Neural cell (in vitro differentiated cells): ENCODE data around the gene PPP1R13B. TPM values are rescaled to one million over a fixed set of nuclear protein-coding genes. Genes with fewer than 3 reads are reported as not detected.

ENCODE experiments used
- H2AFZ ChIP-seq: fragments of 200-600, 300-800 bp; sonication (generic), shearing (Covaris generic); 2 replicates; pipeline ENCODE4 v1.6.0; 2014; ENCODE audit warnings: low read depth, mild to moderate bottlenecking, antibody characterized with exemption, low read length, moderate library complexity
- H3F3A ChIP-seq: fragments of 200-600 bp; shearing (Covaris generic); 2 replicates; pipeline ENCODE4 v1.6.1; 2016; ENCODE audit warnings: mild to moderate bottlenecking, moderate library complexity, mixed read lengths, antibody characterized with exemption, low read length; ENCODE audit not compliant: insufficient read depth, poor library complexity, severe bottlenecking
- H3K27ac ChIP-seq: fragments of 200-600, 300-800 bp; sonication (generic), shearing (Covaris generic); 2 replicates; pipeline ENCODE4 v1.5.1; 2014; ENCODE audit warnings: mild to moderate bottlenecking, low read length, moderate library complexity
- H3K27me3 ChIP-seq: fragments of 300-800, 200-600 bp; sonication (generic), shearing (Covaris generic); 2 replicates; pipeline ENCODE4 v1.6.0; 2014; ENCODE audit warnings: mild to moderate bottlenecking, low read depth, low read length, moderate library complexity; ENCODE audit not compliant: insufficient read depth
- H3K36me3 ChIP-seq: fragments of 300-800, 200-600 bp; sonication (generic), shearing (Covaris generic); 2 replicates; pipeline ENCODE4 v1.5.1; 2014; ENCODE audit warnings: mild to moderate bottlenecking, antibody characterized with exemption, low read length, moderate library complexity; ENCODE audit not compliant: insufficient read depth
- H3K4me2 ChIP-seq: fragments of 300-800, 200-600 bp; sonication (generic), shearing (Covaris generic); 2 replicates; pipeline ENCODE4 v1.6.0; 2014; ENCODE audit warnings: mild to moderate bottlenecking, low read length
- H3K4me3 ChIP-seq: fragments of 300-800, 200-600 bp; sonication (generic), shearing (Covaris generic); 2 replicates; pipeline ENCODE4 v1.5.1; 2014; ENCODE audit warnings: mild to moderate bottlenecking, low read length, moderate library complexity
- H3K79me2 ChIP-seq: fragments of 200-600 bp; shearing (Covaris generic); replicated peaks from 2 replicates; pipeline ENCODE4 v1.6.0; 2014; ENCODE audit warnings: mild to moderate bottlenecking, low read length, moderate library complexity; ENCODE audit not compliant: insufficient read depth
- H3K9ac ChIP-seq: fragments of 300-800, 200-600 bp; sonication (generic), shearing (Covaris generic); 2 replicates; pipeline ENCODE4 v1.6.1; 2016; ENCODE audit warnings: mild to moderate bottlenecking, low read length, mixed read lengths
- H3K9me2 ChIP-seq: fragments of 200-600 bp; shearing (Covaris generic); 2 replicates; pipeline ENCODE4 v1.6.1; 2016; ENCODE audit warnings: mild to moderate bottlenecking, low read length, mixed read lengths; ENCODE audit not compliant: insufficient read depth
- H3K9me3 ChIP-seq: fragments of 200-600, 300-800 bp; sonication (generic), shearing (Covaris generic); 2 replicates; pipeline ENCODE4 v1.6.1; 2016; ENCODE audit warnings: mild to moderate bottlenecking, mixed run types, low read length, moderate library complexity, mixed read lengths
- H4K20me1 ChIP-seq: fragments of 200-600 bp; shearing (Covaris generic); 2 replicates; pipeline ENCODE4 v1.6.1; 2016; ENCODE audit warnings: mild to moderate bottlenecking, mixed run types; ENCODE audit not compliant: insufficient read depth
- EP300 ChIP-seq: fragments of 450-650 bp; conservative IDR thresholded peaks from 2 replicates; pipeline ENCODE4 v1.6.1; 2014; ENCODE audit warnings: antibody characterized with exemption, mild to moderate bottlenecking, moderate library complexity; ENCODE audit not compliant: poor library complexity, severe bottlenecking
- EZH2 ChIP-seq: fragments of 200-600, 300-800 bp; shearing (Covaris generic), sonication (generic); IDR thresholded peaks from 2 replicates; pipeline ENCODE4 v1.6.1; 2014; ENCODE audit warnings: antibody characterized with exemption, low read length, borderline replicate concordance, mild to moderate bottlenecking; ENCODE audit not compliant: insufficient read depth, poor library complexity, severe bottlenecking
- MXI1 ChIP-seq: fragments of 450-650 bp; conservative IDR thresholded peaks from 2 replicates; pipeline ENCODE4 v1.6.1; 2014; ENCODE audit warnings: antibody characterized with exemption, mild to moderate bottlenecking; ENCODE audit not compliant: poor library complexity, severe bottlenecking
- POLR2AphosphoS5 ChIP-seq: IDR thresholded peaks from 2 replicates; pipeline ENCODE4 v1.6.1; 2012
- RAD21 ChIP-seq: fragments of 450-650 bp; conservative IDR thresholded peaks from 2 replicates; pipeline ENCODE4 v1.6.1; 2014; ENCODE audit warnings: antibody characterized with exemption, mild to moderate bottlenecking, moderate library complexity
- SMC3 ChIP-seq: fragments of 450-650 bp; conservative IDR thresholded peaks from 2 replicates; pipeline ENCODE4 v1.6.1; 2014; ENCODE audit warnings: antibody characterized with exemption, mild to moderate bottlenecking, moderate library complexity; ENCODE audit not compliant: poor library complexity
- TAF1 ChIP-seq: IDR thresholded peaks from 2 replicates; pipeline ENCODE4 v1.6.1; 2012; ENCODE audit warnings: low read depth
- polyA plus RNA-seq: library from polyadenylated mRNA; depleted of rRNA; stranded (reverse); fragments of >200 nt; gene quantifications from 2 replicates; pipeline ENCODE4 v1.2.3, GENCODE V29; 2014
- TF ChIP-seq, protein P1 (sequence below): fragments of 450-650 bp; IDR thresholded peaks from 2 replicates; pipeline ENCODE4 v1.5.1; 2014; ENCODE audit warnings: antibody characterized with exemption, mild to moderate bottlenecking, moderate library complexity; ENCODE audit not compliant: poor library complexity, severe bottlenecking
- TF ChIP-seq, protein P2 (sequence below): IDR thresholded peaks from 2 replicates; pipeline ENCODE4 v1.6.1; 2012; ENCODE audit warnings: borderline replicate concordance

Gene PPP1R13B
- polyA plus RNA-seq, 1 donor from 2014 or later: 8.2 TPM

DNA sequence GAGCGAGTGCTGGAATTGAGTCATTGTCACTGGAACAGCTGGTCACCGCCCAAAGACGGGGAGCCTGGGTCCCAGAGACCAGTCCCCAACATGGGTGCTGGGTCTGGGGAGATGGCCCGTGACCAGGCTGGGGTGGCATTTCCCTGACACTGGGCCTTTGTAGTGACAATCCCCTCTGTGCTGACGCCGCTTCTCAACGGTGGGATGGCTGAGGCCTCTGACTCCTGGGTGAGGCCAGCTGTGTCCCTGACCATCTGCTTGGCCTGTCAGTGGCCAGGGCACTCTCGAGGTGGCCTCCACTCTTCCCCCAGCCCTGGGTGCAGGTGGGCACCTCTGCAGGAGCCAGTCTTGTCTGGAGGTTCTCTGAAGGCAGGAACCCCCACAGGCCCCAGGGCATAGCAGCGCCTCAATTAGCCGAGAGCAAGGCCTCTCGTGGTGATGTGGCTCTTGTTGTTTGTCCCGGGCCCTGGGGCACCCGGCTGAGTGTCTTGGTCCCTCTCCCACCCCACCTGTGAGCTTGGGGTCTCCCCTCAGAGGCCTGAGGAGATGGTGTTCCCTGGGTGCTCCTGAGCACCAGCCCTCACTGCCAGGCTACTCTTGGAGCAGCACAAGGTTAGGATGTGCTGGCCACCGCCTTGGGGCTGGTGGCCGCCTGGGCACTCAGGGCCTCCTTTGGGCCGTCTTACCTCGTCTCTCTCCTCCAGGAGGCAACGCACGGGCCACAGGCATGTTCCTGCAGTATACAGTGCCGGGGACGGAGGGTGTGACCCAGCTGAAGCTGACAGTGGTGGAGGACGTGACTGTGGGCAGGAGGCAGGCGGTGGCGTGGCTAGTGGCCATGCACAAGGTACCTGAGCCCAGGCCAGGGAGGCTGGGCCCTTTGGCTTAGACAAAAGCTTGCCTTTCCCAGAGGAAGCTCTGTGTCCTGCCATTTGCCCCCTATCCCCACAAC is 115.2 kb downstream of the PPP1R13B start:
- Histone ChIP-seq H3K4me3 (no peak overlapping the region), H3K9ac (no peak overlapping the region), H3K36me3 (no peaks in the 10 kb centered on the region), H3K79me2 (no peaks in the 10 kb centered on the region), H3K9me2 (no peaks in the 10 kb centered on the region), H3K9me3 (no peaks in the 10 kb centered on the region), H3F3A (no peaks in the 10 kb centered on the region), H4K20me1 (no peaks in the 10 kb centered on the region), H3K27ac (no peak overlapping the region), H3K27me3 (no peaks in the 10 kb centered on the region), H2AFZ (no peak overlapping the region), H3K4me2 (no peak overlapping the region)
- TF ChIP-seq RAD21 (no peak), EZH2 (no peak), EP300 (no peak), POLR2AphosphoS5 (no peak), MXI1 (no peak), SMC3 (no peak), TAF1 (no peak)
- TF ChIP-seq, protein P1, sequence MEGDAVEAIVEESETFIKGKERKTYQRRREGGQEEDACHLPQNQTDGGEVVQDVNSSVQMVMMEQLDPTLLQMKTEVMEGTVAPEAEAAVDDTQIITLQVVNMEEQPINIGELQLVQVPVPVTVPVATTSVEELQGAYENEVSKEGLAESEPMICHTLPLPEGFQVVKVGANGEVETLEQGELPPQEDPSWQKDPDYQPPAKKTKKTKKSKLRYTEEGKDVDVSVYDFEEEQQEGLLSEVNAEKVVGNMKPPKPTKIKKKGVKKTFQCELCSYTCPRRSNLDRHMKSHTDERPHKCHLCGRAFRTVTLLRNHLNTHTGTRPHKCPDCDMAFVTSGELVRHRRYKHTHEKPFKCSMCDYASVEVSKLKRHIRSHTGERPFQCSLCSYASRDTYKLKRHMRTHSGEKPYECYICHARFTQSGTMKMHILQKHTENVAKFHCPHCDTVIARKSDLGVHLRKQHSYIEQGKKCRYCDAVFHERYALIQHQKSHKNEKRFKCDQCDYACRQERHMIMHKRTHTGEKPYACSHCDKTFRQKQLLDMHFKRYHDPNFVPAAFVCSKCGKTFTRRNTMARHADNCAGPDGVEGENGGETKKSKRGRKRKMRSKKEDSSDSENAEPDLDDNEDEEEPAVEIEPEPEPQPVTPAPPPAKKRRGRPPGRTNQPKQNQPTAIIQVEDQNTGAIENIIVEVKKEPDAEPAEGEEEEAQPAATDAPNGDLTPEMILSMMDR: no peak
- TF ChIP-seq, protein P2, sequence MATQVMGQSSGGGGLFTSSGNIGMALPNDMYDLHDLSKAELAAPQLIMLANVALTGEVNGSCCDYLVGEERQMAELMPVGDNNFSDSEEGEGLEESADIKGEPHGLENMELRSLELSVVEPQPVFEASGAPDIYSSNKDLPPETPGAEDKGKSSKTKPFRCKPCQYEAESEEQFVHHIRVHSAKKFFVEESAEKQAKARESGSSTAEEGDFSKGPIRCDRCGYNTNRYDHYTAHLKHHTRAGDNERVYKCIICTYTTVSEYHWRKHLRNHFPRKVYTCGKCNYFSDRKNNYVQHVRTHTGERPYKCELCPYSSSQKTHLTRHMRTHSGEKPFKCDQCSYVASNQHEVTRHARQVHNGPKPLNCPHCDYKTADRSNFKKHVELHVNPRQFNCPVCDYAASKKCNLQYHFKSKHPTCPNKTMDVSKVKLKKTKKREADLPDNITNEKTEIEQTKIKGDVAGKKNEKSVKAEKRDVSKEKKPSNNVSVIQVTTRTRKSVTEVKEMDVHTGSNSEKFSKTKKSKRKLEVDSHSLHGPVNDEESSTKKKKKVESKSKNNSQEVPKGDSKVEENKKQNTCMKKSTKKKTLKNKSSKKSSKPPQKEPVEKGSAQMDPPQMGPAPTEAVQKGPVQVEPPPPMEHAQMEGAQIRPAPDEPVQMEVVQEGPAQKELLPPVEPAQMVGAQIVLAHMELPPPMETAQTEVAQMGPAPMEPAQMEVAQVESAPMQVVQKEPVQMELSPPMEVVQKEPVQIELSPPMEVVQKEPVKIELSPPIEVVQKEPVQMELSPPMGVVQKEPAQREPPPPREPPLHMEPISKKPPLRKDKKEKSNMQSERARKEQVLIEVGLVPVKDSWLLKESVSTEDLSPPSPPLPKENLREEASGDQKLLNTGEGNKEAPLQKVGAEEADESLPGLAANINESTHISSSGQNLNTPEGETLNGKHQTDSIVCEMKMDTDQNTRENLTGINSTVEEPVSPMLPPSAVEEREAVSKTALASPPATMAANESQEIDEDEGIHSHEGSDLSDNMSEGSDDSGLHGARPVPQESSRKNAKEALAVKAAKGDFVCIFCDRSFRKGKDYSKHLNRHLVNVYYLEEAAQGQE: no peak

DNA sequence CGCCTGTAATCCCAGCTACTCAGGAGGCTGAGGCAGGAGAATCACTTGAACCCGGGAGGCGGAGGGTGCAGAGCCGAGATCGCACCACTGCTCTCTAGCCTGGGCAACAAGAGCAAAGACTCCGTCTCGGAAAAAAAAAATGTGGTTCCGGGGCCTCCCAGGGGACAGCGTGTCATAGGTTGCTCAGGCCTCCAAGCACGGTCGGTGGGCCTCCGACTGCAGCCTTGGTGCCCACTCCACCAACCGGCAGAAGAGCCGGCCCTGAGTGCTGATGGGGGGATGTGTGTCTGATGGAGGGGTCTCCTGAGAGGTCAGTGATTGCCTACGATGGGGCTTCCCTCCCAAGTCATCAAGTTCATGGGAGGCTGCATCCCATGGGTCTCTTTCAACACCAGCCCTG is 115.9 kb downstream of the PPP1R13B start:
- H3K36me3 ChIP-seq: no peaks in the 10 kb centered on the region

More for the DNA sequence above, 115.9 kb downstream of the PPP1R13B start:
- H3K79me2 ChIP-seq: no peaks in the 10 kb centered on the region
- H3K9me2 ChIP-seq: no peaks in the 10 kb centered on the region
- no peak overlapping the region for H3K4me3 ChIP-seq
- no peaks in the 10 kb centered on the region for H4K20me1 ChIP-seq
- no peak overlapping the region for H3K4me2 ChIP-seq
- H3K9ac ChIP-seq: no peak overlapping the region
- H3K27ac ChIP-seq: no peak overlapping the region
- no peaks in the 10 kb centered on the region for H3K27me3 ChIP-seq
- no peaks in the 10 kb centered on the region for H3F3A ChIP-seq
- no peaks in the 10 kb centered on the region for H3K9me3 ChIP-seq
- H2AFZ ChIP-seq: no peak overlapping the region
- TF ChIP-seq EP300 (no peak), TAF1 (no peak), SMC3 (no peak), RAD21 (no peak), EZH2 (no peak), MXI1 (no peak), POLR2AphosphoS5 (no peak)
- TF ChIP-seq, protein P1: no peak
- TF ChIP-seq, protein P2: no peak
